Trophoblast cell (in vitro differentiated cells and primary cell): ENCODE data around the gene ZFP36.

Source experiments
- DNase-seq, 2 donors: peaks; one replicate each; pipeline ENCODE4 v3.0.0-alpha.2; 2016
- H2AFZ ChIP-seq: 2 replicates; pipeline ENCODE4 v1.6.1; 2013; ENCODE audit warnings: low read length, moderate library complexity, mild to moderate bottlenecking; ENCODE audit not compliant: insufficient read depth, poor library complexity
- H2AK5ac ChIP-seq: 2 replicates; pipeline ENCODE4 v1.6.1; 2013; ENCODE audit warnings: mild to moderate bottlenecking, low read length
- H2BK120ac ChIP-seq: 2 replicates; pipeline ENCODE4 v1.6.1; 2013; ENCODE audit warnings: low read length, mild to moderate bottlenecking, moderate library complexity; ENCODE audit not compliant: insufficient read depth, poor library complexity
- H2BK12ac ChIP-seq: 2 replicates; pipeline ENCODE4 v1.6.1; 2013; ENCODE audit warnings: mild to moderate bottlenecking, low read length, moderate library complexity
- H2BK5ac ChIP-seq: 2 replicates; pipeline ENCODE4 v1.6.1; 2013; ENCODE audit warnings: low read length, low read depth, moderate library complexity, mild to moderate bottlenecking; ENCODE audit not compliant: poor library complexity
- H3K14ac ChIP-seq: 2 replicates; pipeline ENCODE4 v1.6.1; 2013; ENCODE audit warnings: mild to moderate bottlenecking, low read length
- H3K18ac ChIP-seq: 2 replicates; pipeline ENCODE4 v1.6.1; 2013; ENCODE audit warnings: mild to moderate bottlenecking, low read length
- H3K23ac ChIP-seq: 2 replicates; pipeline ENCODE4 v1.6.1; 2013; ENCODE audit warnings: low read length
- H3K27ac ChIP-seq: 2 replicates; pipeline ENCODE4 v1.5.1; 2013; ENCODE audit warnings: low read depth, mild to moderate bottlenecking, inconsistent platforms, low read length, moderate library complexity
- H3K27me3 ChIP-seq: 2 replicates; pipeline ENCODE4 v1.6.1; 2013; ENCODE audit warnings: inconsistent platforms, mild to moderate bottlenecking, low read length, moderate library complexity; ENCODE audit not compliant: insufficient read depth
- H3K36me3 ChIP-seq, 2 experiments: 1 replicate in 1 of 2; 2 replicates in 1 of 2; pipeline ENCODE4 v1.6.1; 2013; ENCODE audit warnings: low read length in 2 of 2, mild to moderate bottlenecking in 2 of 2, moderate library complexity in 1 of 2; ENCODE audit not compliant: insufficient read depth in 2 of 2, control insufficient read depth in 1 of 2
- H3K4ac ChIP-seq: 2 replicates; pipeline ENCODE4 v1.6.1; 2013; ENCODE audit warnings: low read depth, mild to moderate bottlenecking, low read length, moderate library complexity
- H3K4me1 ChIP-seq, 2 experiments: 1 replicate in 1 of 2; 2 replicates in 1 of 2; pipeline ENCODE4 v1.6.1; 2013; ENCODE audit warnings: low read length in 2 of 2, mild to moderate bottlenecking in 2 of 2, moderate library complexity in 1 of 2; ENCODE audit not compliant: insufficient read depth in 2 of 2, control insufficient read depth in 1 of 2
- H3K4me2 ChIP-seq: 2 replicates; pipeline ENCODE4 v1.6.1; 2013; ENCODE audit warnings: inconsistent platforms, mild to moderate bottlenecking, low read length, moderate library complexity
- H3K4me3 ChIP-seq: 2 replicates; pipeline ENCODE4 v1.5.1; 2013; ENCODE audit warnings: mild to moderate bottlenecking, low read depth, low read length, inconsistent platforms
- H3K79me1 ChIP-seq: one replicate; pipeline ENCODE4 v1.6.1; 2013; ENCODE audit warnings: low read length
- H3K79me2 ChIP-seq: 2 replicates; pipeline ENCODE4 v1.6.1; 2013; ENCODE audit warnings: low read length, mild to moderate bottlenecking; ENCODE audit not compliant: control insufficient read depth, insufficient read depth, poor library complexity
- H3K9ac ChIP-seq: 2 replicates; pipeline ENCODE4 v1.6.1; 2013; ENCODE audit warnings: mild to moderate bottlenecking, low read length
- H3K9me3 ChIP-seq: 2 replicates; pipeline ENCODE4 v1.6.1; 2013; ENCODE audit warnings: low read depth, mild to moderate bottlenecking, control low read depth, inconsistent platforms, low read length; ENCODE audit not compliant: insufficient read depth
- H4K12ac ChIP-seq: 2 replicates; pipeline ENCODE4 v1.6.1; 2013; ENCODE audit warnings: low read depth, mild to moderate bottlenecking, low read length, moderate library complexity
- H4K8ac ChIP-seq: 2 replicates; pipeline ENCODE4 v1.6.1; 2013; ENCODE audit warnings: low read depth, mild to moderate bottlenecking, low read length, moderate library complexity
- H4K91ac ChIP-seq: one replicate; pipeline ENCODE4 v1.6.1; 2013; ENCODE audit warnings: low read depth, mild to moderate bottlenecking, low read length, moderate library complexity
- WGBS: extraction: QIAGEN DNeasy Blood & Tissue Kit; methylation state at CpG from one replicate; pipeline ENCODE4 v1.1.7; 2013; ENCODE audit warnings: missing lambda C conversion rate; ENCODE audit not compliant: insufficient read length, insufficient coverage; ENCODE audit errors: extremely low coverage; 5-methylcytosine and 5-hydroxymethylcytosine counted together

The ZFP36 gene

GRCh38 chr19:39445196-39446111 lies 38.8 kb downstream of the ZFP36 start, which contains the start of gene SUPT5H:
SUPT5H (plus strand) TSS chr19:39445582; CDS start chr19:39445891, 309 bp downstream.
- no CpG with 5 or more reads among the region's 68 CpGs for WGBS
- no peak within 1 kb of the TSS for H3K23ac ChIP-seq
- H4K8ac ChIP-seq: peak within 1 kb of the TSS; percentile 89
- H2BK120ac ChIP-seq: peak within 1 kb of the TSS; percentile 82
- H3K79me1 ChIP-seq: peaks cover 9% of the 10 kb centered on the region
- H2BK5ac ChIP-seq: peak within 1 kb of the TSS; percentile 50
- peak within 1 kb of the TSS; percentile 92 for H3K18ac ChIP-seq
- H2AK5ac ChIP-seq: peak within 1 kb of the TSS; percentile 93
- H4K12ac ChIP-seq: peak within 1 kb of the TSS; percentile 75
- H2AFZ ChIP-seq: peak within 1 kb of the TSS; percentile 68
- no peak within 1 kb of the TSS for H2BK12ac ChIP-seq
- no peaks in the 10 kb centered on the region for H3K27me3 ChIP-seq
- H3K4me1 ChIP-seq: peaks cover 8 to 16% of the 10 kb centered on the region in 2 experiments
- H3K4me2 ChIP-seq: peak within 1 kb of the TSS; percentile 79
- H3K36me3 ChIP-seq: peaks cover 5 to 8% of the 10 kb centered on the region in 2 experiments
- H3K9ac ChIP-seq: peak within 1 kb of the TSS; percentile 90
- H4K91ac ChIP-seq: peak within 1 kb of the TSS; percentile 71
- peak within 1 kb of the TSS; percentile 94 for H3K14ac ChIP-seq
- peak; percentile 99 to 100 for DNase-seq
- H3K79me2 ChIP-seq: peaks cover 30% of the 10 kb centered on the region
- H3K4ac ChIP-seq: peak within 1 kb of the TSS; percentile 97
- no peaks in the 10 kb centered on the region for H3K9me3 ChIP-seq
- peak within 1 kb of the TSS; percentile 57 for H3K27ac ChIP-seq
- peak within 1 kb of the TSS; percentile 95 for H3K4me3 ChIP-seq

- peaks cover 9 to 11% of the 10 kb centered on the region in 2 experiments for H3K36me3 ChIP-seq
- no peak overlapping the region for H4K12ac ChIP-seq
- H4K8ac ChIP-seq: no peak overlapping the region
- peaks cover 30% of the 10 kb centered on the region for H3K79me2 ChIP-seq
- no peak overlapping the region for H3K18ac ChIP-seq
- no peak overlapping the region for H3K23ac ChIP-seq
- no peak overlapping the region for H3K27ac ChIP-seq
- H2AFZ ChIP-seq: no peak overlapping the region
- no peak overlapping the region for H2AK5ac ChIP-seq
- peaks cover 9% of the 10 kb centered on the region for H3K79me1 ChIP-seq
- no peak overlapping the region for H3K14ac ChIP-seq
- no peak overlapping the region for H2BK12ac ChIP-seq
- H2BK120ac ChIP-seq: no peak overlapping the region
- H3K4me3 ChIP-seq: no peak overlapping the region
- no CpG with 5 or more reads among the region's 16 CpGs for WGBS
- no peaks in the 10 kb centered on the region for H3K9me3 ChIP-seq
- no peak overlapping the region for H4K91ac ChIP-seq
- H3K4ac ChIP-seq: peak overlapping the region; percentile 37
- no peak overlapping the region for H3K9ac ChIP-seq
- H3K27me3 ChIP-seq: no peaks in the 10 kb centered on the region
- H2BK5ac ChIP-seq: no peak overlapping the region
- H3K4me1 ChIP-seq: peaks cover 8 to 16% of the 10 kb centered on the region in 2 experiments
- DNase-seq: no peak
- peak overlapping the region; percentile 79 for H3K4me2 ChIP-seq
These were observed 39.9 kb downstream of the ZFP36 start for GRCh38 chr19:39446365-39447084.

- WGBS: no CpG with 5 or more reads among the region's 3 CpGs
- no peak overlapping the region for H4K8ac ChIP-seq
These were observed 41.6 kb downstream of the ZFP36 start for GRCh38 chr19:39448271-39448670.

GRCh38 chr19:39449116-39449797 lies 42.6 kb downstream of the ZFP36 start:
- no CpG with 5 or more reads among the region's 8 CpGs for WGBS
- Histone ChIP-seq H2BK120ac (no peak overlapping the region), H2BK12ac (no peak overlapping the region), H3K27me3 (no peaks in the 10 kb centered on the region), H3K9ac (no peak overlapping the region), H3K36me3 (peaks cover 26 to 29% of the 10 kb centered on the region in 2 experiments), H4K91ac (no peak overlapping the region), H3K4me1 (peaks cover 8 to 16% of the 10 kb centered on the region in 2 experiments), H4K8ac (no peak overlapping the region), H2AFZ (no peak overlapping the region), H3K27ac (no peak overlapping the region), H3K4ac (peak overlapping the region; percentile 63), H3K79me2 (peaks cover 32% of the 10 kb centered on the region), H3K18ac (no peak overlapping the region), H3K4me3 (no peak overlapping the region), H3K9me3 (no peaks in the 10 kb centered on the region), H3K23ac (no peak overlapping the region), H2AK5ac (no peak overlapping the region), H3K79me1 (peaks cover 9% of the 10 kb centered on the region), H3K14ac (no peak overlapping the region), H2BK5ac (no peak overlapping the region), H4K12ac (no peak overlapping the region), H3K4me2 (no peak overlapping the region)
- no peak for DNase-seq

More at GRCh38 chr19:39448271-39448670, 41.6 kb downstream of the ZFP36 start:
- Histone ChIP-seq H4K91ac (no peak overlapping the region), H3K36me3 (peaks cover 23 to 25% of the 10 kb centered on the region in 2 experiments), H4K12ac (no peak overlapping the region), H3K18ac (no peak overlapping the region), H3K14ac (no peak overlapping the region), H2BK120ac (no peak overlapping the region), H3K79me1 (peaks cover 9% of the 10 kb centered on the region), H2AK5ac (no peak overlapping the region), H3K27me3 (no peaks in the 10 kb centered on the region), H3K23ac (no peak overlapping the region), H2BK12ac (no peak overlapping the region), H2AFZ (no peak overlapping the region), H3K4ac (peak overlapping the region; percentile 92), H3K9me3 (no peaks in the 10 kb centered on the region), H3K4me3 (no peak overlapping the region), H3K4me2 (peak overlapping the region; percentile 35), H3K4me1 (peaks cover 8 to 16% of the 10 kb centered on the region in 2 experiments), H3K79me2 (peaks cover 32% of the 10 kb centered on the region), H3K27ac (peak overlapping the region; percentile 20), H2BK5ac (peak overlapping the region; percentile 26), H3K9ac (no peak overlapping the region)
- DNase-seq: peak in 1 of 2 donors; percentile 51
